Bronchial epithelial cell (primary cell): ENCODE measurements around the gene HBP1. TPM values are rescaled to one million over a fixed set of nuclear protein-coding genes. Genes with fewer than 3 reads are reported as not detected.
A peak's percentile ranks its signal among the peaks of the same experiment; 100 is the strongest.

Experiments
- DNase-seq: peaks from one replicate; pipeline ENCODE4 v3.0.0-alpha.2; 2010; ENCODE audit warnings: low read depth
- FAIRE-seq: peaks from 2 replicates; lab custom pipeline; 2011; peaks lifted over from hg19 to GRCh38; lab: Jason Lieb, UNC
- H3K27me3 ChIP-seq: 2 replicates; pipeline ENCODE4 v1.5.1; 2011; ENCODE audit warnings: low read length; ENCODE audit not compliant: control insufficient read depth, insufficient read depth
- H3K36me3 ChIP-seq: 2 replicates; pipeline ENCODE4 v1.5.1; 2011; ENCODE audit warnings: low read length; ENCODE audit not compliant: control insufficient read depth, insufficient read depth
- H3K4me3 ChIP-seq: 2 replicates; pipeline ENCODE4 v1.5.1; 2011; ENCODE audit warnings: mild to moderate bottlenecking, low read depth, low read length, control low read depth
- total RNA-seq: library from RNA; depleted of rRNA; stranded (reverse); fragments of >200 nt; gene quantifications from 2 replicates; pipeline ENCODE4 v1.2.1, GENCODE V29; 2014
- TF ChIP-seq, protein P1 (sequence below): IDR thresholded peaks from 2 replicates; pipeline ENCODE4 v1.5.1; 2011; ENCODE audit warnings: mild to moderate bottlenecking, moderate library complexity, low read length, control low read depth, inconsistent platforms; ENCODE audit not compliant: insufficient read depth, severe bottlenecking

Gene HBP1
- total RNA-seq, 1 donor from 2014 or later: 69.5 TPM

GRCh38 chr7:107196834-107197610 is 28.2 kb downstream of the HBP1 start:
- FAIRE-seq (no peak), DNase-seq (peak; percentile 72)
- H3K36me3 ChIP-seq: peaks cover 3% of the 10 kb centered on the region

GRCh38 chr7:107201795-107202450 is 33.1 kb downstream of the HBP1 start:
- H3K4me3 ChIP-seq: no peak overlapping the region
- FAIRE-seq (no peak), DNase-seq (peak; percentile 43)
- peaks cover 8% of the 10 kb centered on the region for H3K36me3 ChIP-seq
- TF ChIP-seq, protein P1, sequence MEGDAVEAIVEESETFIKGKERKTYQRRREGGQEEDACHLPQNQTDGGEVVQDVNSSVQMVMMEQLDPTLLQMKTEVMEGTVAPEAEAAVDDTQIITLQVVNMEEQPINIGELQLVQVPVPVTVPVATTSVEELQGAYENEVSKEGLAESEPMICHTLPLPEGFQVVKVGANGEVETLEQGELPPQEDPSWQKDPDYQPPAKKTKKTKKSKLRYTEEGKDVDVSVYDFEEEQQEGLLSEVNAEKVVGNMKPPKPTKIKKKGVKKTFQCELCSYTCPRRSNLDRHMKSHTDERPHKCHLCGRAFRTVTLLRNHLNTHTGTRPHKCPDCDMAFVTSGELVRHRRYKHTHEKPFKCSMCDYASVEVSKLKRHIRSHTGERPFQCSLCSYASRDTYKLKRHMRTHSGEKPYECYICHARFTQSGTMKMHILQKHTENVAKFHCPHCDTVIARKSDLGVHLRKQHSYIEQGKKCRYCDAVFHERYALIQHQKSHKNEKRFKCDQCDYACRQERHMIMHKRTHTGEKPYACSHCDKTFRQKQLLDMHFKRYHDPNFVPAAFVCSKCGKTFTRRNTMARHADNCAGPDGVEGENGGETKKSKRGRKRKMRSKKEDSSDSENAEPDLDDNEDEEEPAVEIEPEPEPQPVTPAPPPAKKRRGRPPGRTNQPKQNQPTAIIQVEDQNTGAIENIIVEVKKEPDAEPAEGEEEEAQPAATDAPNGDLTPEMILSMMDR: peak; percentile 66
- no peaks in the 10 kb centered on the region for H3K27me3 ChIP-seq

More at GRCh38 chr7:107196834-107197610, 28.2 kb downstream of the HBP1 start:
- no peak overlapping the region for H3K4me3 ChIP-seq
- no peaks in the 10 kb centered on the region for H3K27me3 ChIP-seq
- TF ChIP-seq, protein P1: no peak

DNA sequence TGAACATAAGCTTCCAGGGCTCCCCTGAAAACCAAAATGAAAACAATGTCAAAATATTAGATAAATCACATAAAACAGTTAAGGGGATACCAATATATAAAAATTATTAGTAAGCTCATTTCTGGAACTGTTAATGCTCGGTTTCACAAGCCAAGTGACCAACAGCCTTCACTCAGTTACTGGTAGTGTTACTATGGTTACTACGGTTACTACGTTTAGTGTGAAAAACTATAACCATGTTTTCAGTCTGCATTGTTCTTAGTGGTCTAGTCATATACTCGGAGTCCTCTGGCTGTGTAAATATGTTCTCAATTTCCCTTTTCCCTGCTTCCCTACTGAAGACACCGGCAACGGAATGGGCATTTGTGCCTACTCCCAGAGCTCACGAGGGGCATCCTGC is 34.8 kb downstream of the HBP1 start:
- TF ChIP-seq, protein P1: no peak
- FAIRE-seq: no peak
- Histone ChIP-seq H3K4me3 (no peak overlapping the region), H3K27me3 (no peaks in the 10 kb centered on the region), H3K36me3 (peaks cover 8% of the 10 kb centered on the region)
- no peak for DNase-seq

GRCh38 chr7:107206136-107206535 is 37.3 kb downstream of the HBP1 start:
- DNase-seq: no peak
- TF ChIP-seq, protein P1: no peak
- Histone ChIP-seq H3K4me3 (no peak overlapping the region), H3K36me3 (peaks cover 13% of the 10 kb centered on the region), H3K27me3 (no peaks in the 10 kb centered on the region)
- FAIRE-seq: no peak

DNA sequence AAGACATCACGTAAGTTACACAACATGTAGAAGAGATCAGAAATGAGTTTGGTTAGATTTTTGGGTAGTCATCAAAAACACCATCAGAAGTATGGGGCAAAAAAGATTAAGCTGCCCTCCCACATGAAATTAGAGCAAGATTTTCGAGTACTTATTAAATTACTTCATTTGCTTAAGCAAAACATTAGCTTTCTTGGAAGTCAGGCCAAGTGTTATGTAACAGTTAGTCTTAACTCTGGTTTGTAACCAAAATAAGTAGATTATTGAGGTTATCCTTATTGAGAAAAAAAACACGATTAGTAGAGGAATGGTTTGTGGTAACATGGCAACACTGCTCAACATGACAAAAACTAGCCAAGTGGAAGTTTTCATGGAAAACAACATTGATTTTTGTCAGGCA is 37.9 kb downstream of the HBP1 start:
- Histone ChIP-seq H3K36me3 (peaks cover 13% of the 10 kb centered on the region), H3K27me3 (no peaks in the 10 kb centered on the region), H3K4me3 (no peak overlapping the region)
- FAIRE-seq (no peak), DNase-seq (no peak)
- TF ChIP-seq, protein P1: no peak
